H1 (cell line): ENCODE measurements around the gene GALNT2. TPM values are rescaled to one million over a fixed set of nuclear protein-coding genes. Genes with fewer than 3 reads are reported as not detected.

Source experiments
- EP300 ChIP-seq, 2 experiments: IDR thresholded peaks; 1 replicate in 1 of 2; 2 replicates in 1 of 2; pipeline ENCODE4 v1.6.1; 2011 to 2012; ENCODE audit warnings: low read depth in 2 of 2, low read length in 2 of 2, mild to moderate bottlenecking in 2 of 2, borderline replicate concordance in 1 of 2, inconsistent platforms in 1 of 2, moderate library complexity in 1 of 2
- GABPA ChIP-seq: IDR thresholded peaks from 2 replicates; pipeline ENCODE4 v1.6.1; 2011; ENCODE audit warnings: mild to moderate bottlenecking, low read length, moderate library complexity, borderline replicate concordance; ENCODE audit not compliant: insufficient read depth
- POLR2A ChIP-seq, 2 experiments: IDR thresholded peaks; 1 replicate in 1 of 2; 2 replicates in 1 of 2; pipeline ENCODE4 v1.6.1; 2011; ENCODE audit warnings: low read depth in 2 of 2, low read length in 2 of 2, mild to moderate bottlenecking in 2 of 2; ENCODE audit errors: control extremely low read depth in 1 of 2
- POLR2AphosphoS5 ChIP-seq: IDR thresholded peaks from 2 replicates; pipeline ENCODE4 v1.6.1; 2011; ENCODE audit warnings: low read depth, low read length
- SAP30 ChIP-seq: fragments of 300-600 bp; sonication (generic); IDR thresholded peaks from 2 replicates; pipeline ENCODE4 v1.7.1; 2012; ENCODE audit warnings: low read length, moderate library complexity, mild to moderate bottlenecking, inconsistent platforms; ENCODE audit not compliant: insufficient read depth, insufficient replicate concordance
- TCF12 ChIP-seq: IDR thresholded peaks from 2 replicates; pipeline ENCODE4 v1.6.1; 2011; ENCODE audit warnings: low read depth, mild to moderate bottlenecking, low read length
- TEAD4 ChIP-seq: IDR thresholded peaks from 2 replicates; pipeline ENCODE4 v1.6.1; 2012; ENCODE audit warnings: low read depth, low read length, inconsistent platforms, mixed read lengths
- polyA plus RNA-seq, 7 experiments: library from polyadenylated mRNA; depleted of rRNA in 3 of 7; stranded (reverse) in 5 of 7; unstranded in 2 of 7; fragments of >200 nt in 5 of 7; fragments of 200-250 nt in 2 of 7; gene quantifications; 1 replicate in 5 of 7; 2 replicates in 1 of 7; 4 replicates in 1 of 7; pipeline versions ENCODE4 v1.2.1 to v1.2.3, GENCODE V29; 2011 to 2013; ENCODE audit warnings: missing spikeins in 2 of 7, mixed read lengths in 2 of 7
- total RNA-seq: library from RNA; stranded (reverse); fragmentation: NEBNext Ultra II Directional; extraction: Animal tissue kit (Norgen Biotek cat#: 25700); gene quantifications from 2 replicates; pipeline ENCODE4 v1.2.1, GENCODE V29; 2021

Gene GALNT2
- total and polyA plus RNA-seq, 2 of the 8 experiments (the other 6 are each of a cell fraction or from before 2014, with no cell fraction given), result 34.5 to 75.3 TPM

DNA sequence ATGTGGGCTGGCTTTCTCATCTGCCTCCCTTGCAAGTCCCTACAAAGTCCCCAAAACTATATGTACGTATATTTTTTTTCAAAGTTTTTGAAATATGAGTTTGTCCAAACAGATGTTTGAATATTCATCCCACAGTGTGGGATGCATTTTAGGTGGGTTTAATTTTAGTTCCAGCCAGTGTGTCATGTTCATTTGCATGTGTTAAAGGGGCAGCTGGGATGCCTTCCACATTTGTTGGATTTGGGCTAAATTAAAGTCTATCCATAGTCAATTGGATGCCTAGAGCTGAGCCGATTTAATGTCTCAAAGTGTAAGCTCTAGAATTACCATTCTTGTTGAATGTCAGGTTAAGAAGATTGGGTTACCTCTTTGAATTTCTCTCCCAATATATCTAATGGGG is 139.2 kb downstream of the GALNT2 start (continued):
- TF ChIP-seq EP300 (IDR thresholded peaks at IDR 0.05; ENCODE audit: borderline replicate concordance in 1 of 2, low read depth in 2 of 2, low read length in 2 of 2) (no peak), TEAD4 (no peak), GABPA (no peak), POLR2A (IDR thresholded peaks at IDR 0.05; ENCODE audit: control extremely low read depth in 1 of 2, low read depth in 2 of 2, low read length in 2 of 2) (no peak), SAP30 (no peak), POLR2AphosphoS5 (no peak), TCF12 (no peak)
- TF ChIP-seq, all 59 proteins: peak for 0
